GM19463 (cell line): ENCODE measurements around the gene PHAF1.
A peak's percentile ranks its signal among the peaks of the same experiment; 100 is the strongest.

Experiments
- ATAC-seq: cut with Tn5 transposase; IDR thresholded peaks from one replicate; pipeline ENCODE4 v1.9.1; 2021; ENCODE audit warnings: mild to moderate bottlenecking, moderate library complexity; ENCODE audit not compliant: unreplicated experiment

PHAF1 gene

GRCh38 chr16:67109407-67110135 lies at the start of gene PHAF1:
TSS of gene PHAF1 (plus strand) at chr16:67109941. CDS start at chr16:67110176, 235 bp downstream.
- peak; percentile 84 for ATAC-seq

GRCh38 chr16:67063008-67063407 lies 46.7 kb upstream of the PHAF1 start:
- no peak for ATAC-seq

- no peak for ATAC-seq
Observed at GRCh38 chr16:67068212-67068753, 41.5 kb upstream of the PHAF1 start.

GRCh38 chr16:67071476-67072048 lies 38.2 kb upstream of the PHAF1 start:
- no peak for ATAC-seq

GRCh38 chr16:67075331-67075730 lies 34.4 kb upstream of the PHAF1 start:
- ATAC-seq = no peak

- ATAC-seq = no peak
Observed at GRCh38 chr16:67077871-67078270, 31.9 kb upstream of the PHAF1 start.

GRCh38 chr16:67082100-67082499 lies 27.6 kb upstream of the PHAF1 start:
- no peak for ATAC-seq

GRCh38 chr16:67082891-67083290 lies 26.9 kb upstream of the PHAF1 start:
- ATAC-seq = no peak

- no peak for ATAC-seq
Observed at GRCh38 chr16:67084345-67085028, 25.3 kb upstream of the PHAF1 start.

- no peak for ATAC-seq
Observed at GRCh38 chr16:67086822-67087221, 22.9 kb upstream of the PHAF1 start.

GRCh38 chr16:67087291-67087690 lies 22.4 kb upstream of the PHAF1 start:
- no peak for ATAC-seq

- no peak for ATAC-seq
Observed at GRCh38 chr16:67087803-67088202, 21.9 kb upstream of the PHAF1 start.

- no peak for ATAC-seq
Observed at GRCh38 chr16:67088551-67088950, 21.2 kb upstream of the PHAF1 start.

GRCh38 chr16:67089101-67089500 lies 20.6 kb upstream of the PHAF1 start:
- ATAC-seq = no peak

- no peak for ATAC-seq
Observed at GRCh38 chr16:67091906-67092566, 17.7 kb upstream of the PHAF1 start.

GRCh38 chr16:67093098-67093726 lies 16.5 kb upstream of the PHAF1 start:
- ATAC-seq = no peak

GRCh38 chr16:67098599-67098998 lies 11.1 kb upstream of the PHAF1 start:
- no peak for ATAC-seq

GRCh38 chr16:67100569-67101310 lies 9.0 kb upstream of the PHAF1 start:
- no peak for ATAC-seq

- ATAC-seq = no peak
Observed at GRCh38 chr16:67101311-67102082, 8.2 kb upstream of the PHAF1 start.
